Measurements from ENCODE around the gene GDPD5.

GDPD5 gene

GRCh38 chr11:75427181-75427580 lies 98.6 kb downstream of the GDPD5 start:
- Histone ChIP-seq H2BK15ac (ENCODE audit: low read depth, poor library complexity, severe bottlenecking) (no peak overlapping the region), H2AFZ (ENCODE audit: low read depth, low read length) (no peak overlapping the region), H3K14ac (ENCODE audit: low read length in 2 of 2) (no peak overlapping the region), H3K27me3 (ENCODE audit: control insufficient read depth in 1 of 2, insufficient read depth in 1 of 2, low read length in 2 of 2) (peaks cover 30 to 33% of the 10 kb centered on the region in 2 experiments), H3K4me3 (ENCODE audit: insufficient read depth in 1 of 2, low read depth in 1 of 2, low read length in 2 of 2) (no peak overlapping the region), H3K27ac (ENCODE audit: low read length, poor library complexity, severe bottlenecking) (no peak overlapping the region), H3K36me3 (ENCODE audit: control insufficient read depth in 1 of 2, insufficient read depth in 2 of 2, low read depth in 1 of 2, low read length in 2 of 2) (peaks cover 22 to 23% of the 10 kb centered on the region in 2 experiments), H2BK12ac (ENCODE audit: low read length in 2 of 2) (no peak overlapping the region), H3K4me1 (ENCODE audit: control insufficient read depth, insufficient read depth, low read depth, low read length) (peaks cover 15% of the 10 kb centered on the region), H3K9ac (ENCODE audit: low read length) (no peak overlapping the region), H3K9me3 (ENCODE audit: control insufficient read depth, low read length) (peaks cover 4% of the 10 kb centered on the region), H2BK120ac (ENCODE audit: low read depth, low read length) (no peak overlapping the region), H2BK5ac (ENCODE audit: low read depth, low read length, poor library complexity, severe bottlenecking) (no peak overlapping the region), H3K4me2 (ENCODE audit: low read length, poor library complexity, severe bottlenecking) (no peak overlapping the region), H4K91ac (ENCODE audit: low read length) (no peak overlapping the region), H3K4ac (ENCODE audit: low read depth in 1 of 2, low read length in 2 of 2) (no peak overlapping the region), H3K23ac (ENCODE audit: low read length in 2 of 2) (no peak overlapping the region), H3K18ac (ENCODE audit: low read depth in 1 of 2, low read length in 2 of 2) (no peak overlapping the region), H3K79me1 (replicated peaks; ENCODE audit: low read length, poor library complexity, severe bottlenecking) (no peaks in the 10 kb centered on the region), H2AK5ac (ENCODE audit: low read length, severe bottlenecking) (no peak overlapping the region), H4K8ac (ENCODE audit: low read length) (no peak overlapping the region)
- no peak for DNase-seq

DNA sequence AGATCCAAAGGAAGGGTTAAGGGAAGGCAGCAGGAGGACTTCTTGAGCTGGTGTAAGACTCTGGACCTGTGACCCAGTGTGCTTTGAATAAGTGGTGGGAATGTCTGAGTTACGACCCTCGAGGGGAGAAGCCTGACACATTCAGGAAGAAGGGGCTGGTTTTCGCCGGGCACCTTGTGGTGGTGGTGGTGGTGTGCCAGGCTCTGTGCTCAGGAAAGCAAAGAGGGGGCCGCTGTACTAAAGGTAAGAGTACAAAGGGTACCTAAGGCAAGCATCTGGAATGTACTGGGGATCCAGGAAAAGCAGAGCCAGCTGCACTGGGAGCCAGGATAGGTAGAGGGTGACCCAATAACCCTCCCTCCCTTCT lies 99.0 kb downstream of the GDPD5 start:
- Histone ChIP-seq H3K23ac (ENCODE audit: low read length in 2 of 2) (no peak overlapping the region), H3K4me2 (ENCODE audit: low read length, poor library complexity, severe bottlenecking) (no peak overlapping the region), H2AK5ac (ENCODE audit: low read length, severe bottlenecking) (no peak overlapping the region), H2BK12ac (ENCODE audit: low read length in 2 of 2) (no peak overlapping the region), H3K4me3 (ENCODE audit: insufficient read depth in 1 of 2, low read depth in 1 of 2, low read length in 2 of 2) (no peak overlapping the region), H3K79me1 (replicated peaks; ENCODE audit: low read length, poor library complexity, severe bottlenecking) (no peaks in the 10 kb centered on the region), H3K18ac (ENCODE audit: low read depth in 1 of 2, low read length in 2 of 2) (no peak overlapping the region), H3K27me3 (ENCODE audit: control insufficient read depth in 1 of 2, insufficient read depth in 1 of 2, low read length in 2 of 2) (peaks cover 25 to 28% of the 10 kb centered on the region in 2 experiments), H3K36me3 (ENCODE audit: control insufficient read depth in 1 of 2, insufficient read depth in 2 of 2, low read depth in 1 of 2, low read length in 2 of 2) (peaks cover 23 to 27% of the 10 kb centered on the region in 2 experiments), H2BK5ac (ENCODE audit: low read depth, low read length, poor library complexity, severe bottlenecking) (no peak overlapping the region), H3K9me3 (ENCODE audit: control insufficient read depth, low read length) (peaks cover 4% of the 10 kb centered on the region), H3K4ac (ENCODE audit: low read depth in 1 of 2, low read length in 2 of 2) (no peak overlapping the region), H3K4me1 (ENCODE audit: control insufficient read depth, insufficient read depth, low read depth, low read length) (peaks cover 15% of the 10 kb centered on the region), H4K8ac (ENCODE audit: low read length) (no peak overlapping the region), H2BK120ac (ENCODE audit: low read depth, low read length) (no peak overlapping the region), H3K9ac (ENCODE audit: low read length) (no peak overlapping the region), H3K14ac (ENCODE audit: low read length in 2 of 2) (no peak overlapping the region), H3K27ac (ENCODE audit: low read length, poor library complexity, severe bottlenecking) (no peak overlapping the region), H2BK15ac (ENCODE audit: low read depth, poor library complexity, severe bottlenecking) (no peak overlapping the region), H4K91ac (ENCODE audit: low read length) (no peak overlapping the region), H2AFZ (ENCODE audit: low read depth, low read length) (no peak overlapping the region)
- WGBS, result 96% methylated on average over 5 of the region's 5 CpGs
- no peak for DNase-seq

DNA sequence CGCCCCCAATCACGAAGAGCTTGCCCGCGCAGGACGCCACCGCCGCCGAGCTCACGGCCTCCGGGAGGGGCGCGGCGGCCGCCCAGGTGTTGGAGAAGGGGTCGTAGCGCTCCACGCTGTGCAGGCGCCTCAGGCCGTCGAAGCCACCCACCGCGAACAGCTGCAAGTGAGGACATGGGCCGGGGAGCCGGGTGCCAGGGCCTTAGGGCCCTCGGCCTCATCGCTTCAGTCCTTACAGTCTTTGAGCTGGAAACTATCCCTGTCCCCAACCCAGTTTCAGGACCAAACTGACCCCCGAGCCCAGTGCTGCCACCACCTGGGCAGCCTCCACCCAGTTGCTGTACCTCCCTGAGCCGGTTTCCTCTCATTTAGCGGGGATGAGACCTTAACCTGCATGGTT lies 100.3 kb downstream of the GDPD5 start:
- no peak for DNase-seq
- no peak overlapping the region for H3K23ac ChIP-seq (ENCODE audit: low read length in 2 of 2)

GRCh38 chr11:75424396-75424795 lies 101.3 kb downstream of the GDPD5 start:
- DNase-seq, result no peak
- Histone ChIP-seq H3K4me1 (ENCODE audit: control insufficient read depth, insufficient read depth, low read depth, low read length) (peaks cover 3% of the 10 kb centered on the region), H4K8ac (ENCODE audit: low read length) (no peak overlapping the region), H3K79me1 (replicated peaks; ENCODE audit: low read length, poor library complexity, severe bottlenecking) (peaks cover 15% of the 10 kb centered on the region), H3K14ac (ENCODE audit: low read length in 2 of 2) (no peak overlapping the region), H3K4me3 (ENCODE audit: insufficient read depth in 1 of 2, low read depth in 1 of 2, low read length in 2 of 2) (no peak overlapping the region), H3K9me3 (ENCODE audit: control insufficient read depth, low read length) (peaks cover 2% of the 10 kb centered on the region), H3K4ac (ENCODE audit: low read depth in 1 of 2, low read length in 2 of 2) (no peak overlapping the region), H3K4me2 (ENCODE audit: low read length, poor library complexity, severe bottlenecking) (no peak overlapping the region), H3K9ac (ENCODE audit: low read length) (no peak overlapping the region), H4K91ac (ENCODE audit: low read length) (no peak overlapping the region), H3K27me3 (ENCODE audit: control insufficient read depth in 1 of 2, insufficient read depth in 1 of 2, low read length in 2 of 2) (peaks cover 7 to 13% of the 10 kb centered on the region in 2 experiments), H2BK5ac (ENCODE audit: low read depth, low read length, poor library complexity, severe bottlenecking) (no peak overlapping the region), H3K27ac (ENCODE audit: low read length, poor library complexity, severe bottlenecking) (no peak overlapping the region), H2AFZ (ENCODE audit: low read depth, low read length) (no peak overlapping the region), H2BK12ac (ENCODE audit: low read length in 2 of 2) (no peak overlapping the region), H3K36me3 (ENCODE audit: control insufficient read depth in 1 of 2, insufficient read depth in 2 of 2, low read depth in 1 of 2, low read length in 2 of 2) (peaks cover 31 to 42% of the 10 kb centered on the region in 2 experiments), H2AK5ac (ENCODE audit: low read length, severe bottlenecking) (no peak overlapping the region), H3K18ac (ENCODE audit: low read depth in 1 of 2, low read length in 2 of 2) (no peak overlapping the region), H2BK120ac (ENCODE audit: low read depth, low read length) (no peak overlapping the region), H2BK15ac (ENCODE audit: low read depth, poor library complexity, severe bottlenecking) (no peak overlapping the region), H3K23ac (ENCODE audit: low read length in 2 of 2) (no peak overlapping the region)
- 100% methylated on average over 1 of the region's 1 CpG for WGBS

More for the DNA sequence above, 100.3 kb downstream of the GDPD5 start:
- no peak overlapping the region for H4K8ac ChIP-seq (ENCODE audit: low read length)
- H3K9ac ChIP-seq (ENCODE audit: low read length), result no peak overlapping the region
- peaks cover 12 to 15% of the 10 kb centered on the region in 2 experiments for H3K27me3 ChIP-seq (ENCODE audit: control insufficient read depth in 1 of 2, insufficient read depth in 1 of 2, low read length in 2 of 2)
- WGBS, result 56% methylated on average over 28 of the region's 29 CpGs
- H2AFZ ChIP-seq (ENCODE audit: low read depth, low read length), result no peak overlapping the region
- H3K14ac ChIP-seq (ENCODE audit: low read length in 2 of 2), result no peak overlapping the region
- H3K9me3 ChIP-seq (ENCODE audit: control insufficient read depth, low read length), result peaks cover 4% of the 10 kb centered on the region
- H3K4ac ChIP-seq (ENCODE audit: low read depth in 1 of 2, low read length in 2 of 2), result peak overlapping the region in 1 of 2 experiments; percentile 15
- no peak overlapping the region for H3K4me3 ChIP-seq (ENCODE audit: insufficient read depth in 1 of 2, low read depth in 1 of 2, low read length in 2 of 2)
- H2AK5ac ChIP-seq (ENCODE audit: low read length, severe bottlenecking), result no peak overlapping the region
- peak overlapping the region; percentile 53 for H4K91ac ChIP-seq (ENCODE audit: low read length)
- peaks cover 27 to 35% of the 10 kb centered on the region in 2 experiments for H3K36me3 ChIP-seq (ENCODE audit: control insufficient read depth in 1 of 2, insufficient read depth in 2 of 2, low read depth in 1 of 2, low read length in 2 of 2)
- H2BK12ac ChIP-seq (ENCODE audit: low read length in 2 of 2), result peak overlapping the region in 1 of 2 experiments; percentile 38
- no peak overlapping the region for H2BK120ac ChIP-seq (ENCODE audit: low read depth, low read length)
- H3K18ac ChIP-seq (ENCODE audit: low read depth in 1 of 2, low read length in 2 of 2), result no peak overlapping the region
- no peak overlapping the region for H2BK5ac ChIP-seq (ENCODE audit: low read depth, low read length, poor library complexity, severe bottlenecking)
- no peak overlapping the region for H3K4me2 ChIP-seq (ENCODE audit: low read length, poor library complexity, severe bottlenecking)
- peaks cover 9% of the 10 kb centered on the region for H3K79me1 ChIP-seq (replicated peaks; ENCODE audit: low read length, poor library complexity, severe bottlenecking)
- H3K4me1 ChIP-seq (ENCODE audit: control insufficient read depth, insufficient read depth, low read depth, low read length), result peaks cover 12% of the 10 kb centered on the region
- H2BK15ac ChIP-seq (ENCODE audit: low read depth, poor library complexity, severe bottlenecking), result no peak overlapping the region
- H3K27ac ChIP-seq (ENCODE audit: low read length, poor library complexity, severe bottlenecking), result no peak overlapping the region
